GM18519 (cell line): ENCODE results near the gene NCOR1.
"Not testable (repeated sequence)": the region's sequence is repeated elsewhere in the genome, so short reads cannot be mapped to it uniquely, and the experiment has no call there.

Source experiments
- ATAC-seq: cut with Tn5 transposase; IDR thresholded peaks from one replicate; pipeline ENCODE4 v1.9.1; 2021; ENCODE audit warnings: mild to moderate bottlenecking, moderate library complexity; ENCODE audit not compliant: unreplicated experiment, low FRiP score

The NCOR1 gene

GRCh38 chr17:16215965-16216316, 607 bp upstream of the NCOR1 start:
- peak; percentile 6 for ATAC-seq

- ATAC-seq: peak; percentile 20
Observed at GRCh38 chr17:16215002-16215272, 397 bp downstream of the NCOR1 start.

DNA sequence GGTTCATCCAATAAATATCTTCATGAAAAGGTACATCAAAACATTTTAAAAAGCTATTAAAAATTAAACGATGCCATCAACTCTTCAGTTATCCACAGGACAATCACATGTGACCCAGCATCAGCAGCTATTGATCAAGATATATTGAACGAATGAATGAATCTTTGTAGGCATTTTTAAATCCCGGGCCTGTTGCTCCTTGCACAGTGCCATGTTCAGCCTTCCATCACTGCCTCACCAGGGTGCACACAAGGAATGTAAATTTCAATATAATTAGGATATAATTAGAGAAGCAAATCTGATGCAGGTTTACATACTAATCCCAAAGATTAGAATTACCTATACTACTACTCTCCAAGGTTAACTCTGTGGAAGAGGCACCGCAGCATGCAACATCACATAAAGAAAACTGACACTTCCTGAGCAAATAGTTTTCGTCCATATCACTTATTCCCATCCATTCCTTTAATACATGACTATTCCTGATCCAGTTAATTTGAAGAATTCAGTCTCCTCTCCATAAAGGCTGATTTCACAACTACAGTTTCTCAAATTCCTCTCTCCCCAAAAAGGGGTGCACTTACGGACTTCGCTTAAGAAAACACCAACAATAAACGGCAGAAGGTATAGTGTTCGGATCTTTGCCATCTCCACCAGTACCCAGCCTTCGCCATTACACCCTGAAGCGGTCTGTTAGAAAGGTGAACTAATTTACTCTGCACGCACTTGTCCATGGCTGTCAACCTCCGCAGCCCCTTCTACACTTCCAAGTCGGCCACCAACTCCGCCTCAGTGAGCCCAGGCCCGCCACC, 938 bp downstream of the NCOR1 start:
- peak; percentile 8 for ATAC-seq

- ATAC-seq: no peak
Observed at GRCh38 chr17:16212793-16213192, 2.5 kb downstream of the NCOR1 start.

- no peak for ATAC-seq
Observed at GRCh38 chr17:16211590-16211989, 3.7 kb downstream of the NCOR1 start.

GRCh38 chr17:16204763-16205162, 10.6 kb downstream of the NCOR1 start:
- not testable (repeated sequence) for ATAC-seq

DNA sequence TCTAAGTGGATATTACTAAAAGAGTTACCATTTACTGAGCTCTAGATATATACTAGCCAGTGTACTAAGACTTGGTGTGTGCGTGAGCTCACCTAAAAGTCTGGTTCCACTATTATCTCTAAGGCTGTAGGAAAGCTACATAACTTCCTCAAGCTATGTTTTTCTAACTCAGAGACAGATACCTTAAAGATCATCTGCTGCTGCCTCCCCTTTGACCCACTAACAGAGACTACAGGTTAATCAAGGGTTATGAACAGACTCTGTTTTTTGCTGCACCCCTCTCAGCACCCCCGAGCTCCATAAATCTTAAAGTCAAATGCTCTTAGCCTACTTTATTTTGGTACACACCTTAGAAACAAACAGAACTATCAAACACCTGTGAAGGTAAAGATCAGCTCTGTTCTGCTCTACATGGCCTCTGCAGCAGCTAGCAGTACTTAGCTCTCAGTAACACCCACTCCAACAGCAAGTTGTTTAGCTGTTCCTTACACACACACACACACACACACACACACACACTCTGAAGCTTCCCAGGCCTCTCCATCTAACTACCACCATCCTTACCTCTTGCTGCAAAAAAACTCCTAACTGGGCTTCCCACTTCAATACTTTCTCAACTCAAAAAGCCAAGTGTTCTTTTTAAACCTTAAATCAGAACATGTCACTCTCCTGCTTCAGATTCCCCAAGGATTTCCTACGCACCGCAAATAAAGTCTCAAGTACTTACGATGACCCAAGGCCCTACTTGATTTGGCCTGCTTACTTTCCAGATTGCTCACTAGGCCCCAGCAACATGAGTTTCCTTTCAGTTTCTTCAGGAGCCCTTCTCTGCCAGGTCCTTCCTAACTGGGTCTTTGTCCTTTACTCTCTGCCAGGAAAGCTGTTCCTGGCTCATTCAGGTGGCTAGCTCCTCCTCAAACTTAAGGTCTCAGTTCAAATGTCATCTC, 12.5 kb downstream of the NCOR1 start:
- ATAC-seq: not testable (repeated sequence)

DNA sequence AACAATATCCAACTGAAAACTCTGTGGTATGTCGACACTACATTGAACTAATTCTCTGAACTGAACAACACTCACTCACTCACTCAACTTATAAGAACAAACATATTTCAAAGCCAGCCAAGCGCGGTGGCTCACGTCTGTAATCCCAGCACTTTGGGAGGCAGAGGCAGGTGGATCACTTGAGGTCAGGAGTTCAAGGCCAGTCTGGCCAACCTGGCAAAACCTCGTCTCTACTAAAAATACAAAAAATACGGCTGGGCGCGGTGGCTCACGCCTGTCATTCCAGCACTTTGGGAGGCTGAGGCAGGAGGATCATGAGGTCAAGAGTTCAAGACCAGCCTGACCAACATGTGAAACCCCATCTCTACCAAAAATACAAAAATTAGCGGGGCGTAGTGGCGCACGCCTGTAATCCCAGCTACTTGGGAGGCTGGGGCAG, 13.6 kb downstream of the NCOR1 start:
- ATAC-seq: not testable (repeated sequence)

GRCh38 chr17:16199093-16199492, 16.2 kb downstream of the NCOR1 start:
- no peak for ATAC-seq

DNA sequence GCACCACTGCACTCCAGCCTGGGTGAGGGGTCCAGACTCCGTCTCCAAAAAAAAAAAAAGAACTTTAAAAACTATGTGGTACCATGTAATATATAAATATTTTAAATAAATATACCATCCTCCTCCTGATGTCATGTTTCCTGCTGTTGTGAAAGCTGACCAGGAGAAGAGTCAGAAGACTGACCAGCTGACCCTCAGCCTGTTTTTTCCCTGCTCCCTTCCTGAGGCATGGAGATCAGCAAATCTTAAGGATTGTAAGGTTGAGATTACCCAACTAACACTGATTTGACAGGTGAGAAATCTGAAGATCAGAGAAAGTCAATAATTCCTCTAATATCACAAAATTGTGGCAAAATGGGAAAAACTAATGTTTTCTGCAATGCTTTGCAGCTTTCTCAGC, 18.1 kb downstream of the NCOR1 start:
- no peak for ATAC-seq

DNA sequence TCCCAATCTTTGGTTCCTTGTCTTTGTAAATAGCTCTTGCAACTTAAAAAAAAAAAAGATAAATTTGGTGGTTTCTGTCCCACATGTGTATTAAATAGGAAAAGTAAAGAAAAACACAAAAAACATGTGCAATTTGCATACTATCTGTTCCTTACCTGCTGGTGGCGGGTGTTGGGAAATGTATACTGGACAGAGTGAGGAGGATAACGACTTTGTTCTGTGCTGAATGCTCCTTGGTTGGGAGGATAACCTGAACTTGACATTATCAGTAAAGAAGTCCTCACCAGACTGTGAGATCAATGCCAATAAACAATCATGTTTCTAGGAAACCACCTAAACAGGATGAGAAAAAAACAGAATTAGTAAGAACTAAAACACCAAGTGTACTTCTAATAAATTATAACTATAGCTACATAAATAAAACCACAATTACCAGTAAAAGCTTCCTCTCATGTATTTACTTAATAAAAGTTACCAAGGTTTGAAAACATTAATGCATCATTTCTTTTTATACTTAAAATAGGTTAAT, 21.0 kb downstream of the NCOR1 start:
- ATAC-seq: not testable (repeated sequence)

- no peak for ATAC-seq
Observed at GRCh38 chr17:16191604-16192003, 23.7 kb downstream of the NCOR1 start.

DNA sequence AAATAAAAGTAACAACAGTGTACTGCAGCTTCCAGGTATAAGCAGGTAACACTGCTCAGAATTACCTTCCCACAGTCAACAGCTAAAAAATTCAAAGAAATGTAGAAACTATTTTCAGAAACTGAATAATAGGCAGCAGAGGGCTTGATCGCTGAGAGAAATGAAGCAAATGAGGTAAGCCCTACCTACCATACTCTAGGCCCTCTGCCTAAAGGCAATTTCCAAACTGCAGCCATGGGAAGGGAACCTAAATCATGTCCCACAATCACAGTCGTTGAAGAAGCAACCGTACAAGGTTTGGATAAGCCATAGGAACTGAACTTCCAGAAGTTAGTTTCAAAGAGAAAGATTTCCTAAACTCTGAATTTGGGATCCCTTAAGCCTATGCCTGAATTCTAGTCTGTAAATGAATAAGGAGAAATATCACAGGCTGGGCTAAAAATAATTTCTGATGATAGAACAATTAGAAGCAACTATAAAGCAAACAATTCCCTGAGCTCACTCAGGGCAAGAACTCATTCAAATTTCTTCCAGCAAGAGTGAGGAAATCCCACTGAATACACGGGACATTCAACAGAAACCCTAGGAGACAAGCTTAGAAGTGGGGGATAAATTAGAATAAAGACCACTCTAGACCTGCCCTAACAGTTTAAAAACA, 24.5 kb downstream of the NCOR1 start:
- ATAC-seq: no peak

DNA sequence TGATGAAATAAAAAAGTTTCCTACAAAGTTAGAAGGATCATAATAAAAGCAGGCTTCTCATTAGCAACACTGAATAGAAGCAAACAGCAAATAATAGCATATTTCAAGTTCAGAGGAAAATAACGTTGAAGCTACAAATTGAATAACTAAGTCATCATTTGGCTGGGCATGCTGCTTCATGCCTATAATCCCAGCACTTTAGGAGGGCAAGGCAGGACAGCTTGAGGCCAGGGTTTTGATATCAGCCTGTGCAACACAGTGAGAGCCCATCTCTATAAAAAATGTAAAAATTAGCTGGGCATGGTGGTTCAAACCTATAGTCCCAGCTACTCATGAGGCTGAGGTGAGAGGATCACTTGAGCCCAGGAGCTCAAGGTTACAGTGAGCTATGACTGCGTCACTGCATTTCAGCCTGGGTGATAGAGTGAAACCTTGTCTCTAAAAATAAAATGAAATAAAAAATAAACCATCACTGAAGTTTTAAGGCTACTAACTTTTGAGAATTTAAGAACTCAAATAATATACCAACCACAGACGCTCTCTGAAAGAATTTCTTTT, 25.5 kb downstream of the NCOR1 start:
- no peak for ATAC-seq

DNA sequence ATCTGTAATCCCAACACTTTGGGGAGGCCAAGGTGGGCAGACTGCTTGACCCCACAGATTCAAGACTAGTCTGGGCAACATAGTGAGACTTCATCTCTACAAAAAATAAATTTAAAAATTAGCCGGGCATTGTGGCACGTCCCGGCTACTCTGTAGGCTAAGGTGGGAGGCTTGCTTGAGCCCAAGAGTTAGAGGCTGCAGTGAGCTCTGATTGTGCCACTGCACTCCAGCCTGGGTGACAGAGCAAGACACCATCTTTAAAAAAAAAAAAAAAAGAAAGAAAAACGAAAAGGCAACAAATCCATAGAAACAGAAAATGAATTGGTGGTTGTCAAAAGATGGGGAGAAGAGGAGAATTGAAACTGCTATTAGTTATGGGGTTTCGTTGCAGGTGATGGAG, 27.7 kb downstream of the NCOR1 start:
- no peak for ATAC-seq

DNA sequence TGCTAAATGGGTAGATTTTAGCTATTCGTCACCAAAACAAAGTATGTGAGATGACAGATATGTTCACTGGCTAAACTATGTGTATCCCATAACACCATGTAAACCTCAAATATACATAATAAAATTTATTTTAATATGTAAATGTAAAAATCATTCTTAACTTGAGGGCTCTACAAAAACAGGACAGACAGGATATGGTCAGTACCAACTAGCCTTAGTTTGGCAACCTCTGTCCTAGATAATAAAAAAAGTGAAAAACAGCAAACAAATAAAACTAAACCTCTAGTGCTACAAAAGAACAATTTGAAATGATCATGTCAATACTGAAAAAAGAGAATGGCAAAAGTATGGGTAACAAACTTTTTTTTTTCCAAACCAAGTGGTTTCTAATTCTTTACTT, 33.8 kb downstream of the NCOR1 start:
- ATAC-seq: no peak

DNA sequence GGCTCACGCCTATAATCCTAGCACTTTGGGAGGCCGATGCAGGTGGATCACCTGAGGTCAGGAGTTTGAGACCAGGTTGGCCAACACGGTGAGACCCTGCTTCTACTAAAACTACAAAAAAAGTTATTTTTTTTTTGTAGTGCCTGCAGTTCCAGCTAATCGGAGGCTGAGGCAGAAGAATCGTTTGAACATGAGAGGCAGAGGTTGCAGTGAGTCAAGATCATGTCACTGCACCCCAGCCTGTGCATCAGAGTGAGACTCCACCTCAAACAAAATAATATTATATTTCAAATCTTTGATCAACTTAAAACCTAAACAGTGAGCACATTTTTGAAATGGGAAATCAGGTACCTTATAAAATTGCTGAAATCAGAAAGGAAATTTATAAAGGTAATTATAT, 36.5 kb downstream of the NCOR1 start:
- ATAC-seq: no peak

- ATAC-seq: no peak
Observed at GRCh38 chr17:16171613-16172012, 43.7 kb downstream of the NCOR1 start.

DNA sequence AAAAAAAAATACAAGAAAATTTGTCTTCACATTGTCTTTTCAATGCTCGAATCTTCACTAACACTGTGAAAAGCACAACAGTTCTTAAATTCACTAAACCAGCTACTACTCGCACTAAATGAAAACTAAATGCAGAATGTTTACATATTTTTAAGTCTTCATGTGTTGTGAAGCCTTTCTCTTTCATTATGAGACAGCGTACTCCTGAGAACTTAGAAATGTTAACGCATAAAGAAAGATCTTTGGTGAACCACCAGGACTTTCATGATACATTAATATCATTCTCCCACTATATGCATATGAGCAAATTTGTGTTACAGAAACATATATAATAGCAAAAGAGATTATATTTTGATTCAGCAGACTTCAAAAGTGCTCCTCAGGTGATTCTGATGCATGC, 48.6 kb downstream of the NCOR1 start:
- ATAC-seq: not testable (repeated sequence)

DNA sequence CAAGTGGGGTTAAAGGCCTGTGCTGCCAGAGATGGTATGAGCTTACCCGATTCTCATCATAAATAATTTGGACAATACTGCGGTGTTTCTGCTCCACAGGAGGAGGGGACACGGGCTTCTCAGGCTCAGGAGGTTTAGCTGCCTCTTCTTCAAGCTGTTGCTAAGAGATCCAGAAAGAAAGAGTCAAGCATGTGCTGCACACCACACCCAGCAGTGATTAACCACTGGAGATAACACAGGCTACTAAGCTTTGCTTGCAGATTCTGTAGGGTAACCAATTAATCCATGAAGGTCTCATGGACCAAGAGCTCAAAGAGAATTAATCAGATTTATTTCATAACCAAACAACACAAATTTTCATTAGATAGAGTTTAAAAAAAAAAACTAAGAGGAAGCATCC, 56.6 kb downstream of the NCOR1 start:
- ATAC-seq: no peak

DNA sequence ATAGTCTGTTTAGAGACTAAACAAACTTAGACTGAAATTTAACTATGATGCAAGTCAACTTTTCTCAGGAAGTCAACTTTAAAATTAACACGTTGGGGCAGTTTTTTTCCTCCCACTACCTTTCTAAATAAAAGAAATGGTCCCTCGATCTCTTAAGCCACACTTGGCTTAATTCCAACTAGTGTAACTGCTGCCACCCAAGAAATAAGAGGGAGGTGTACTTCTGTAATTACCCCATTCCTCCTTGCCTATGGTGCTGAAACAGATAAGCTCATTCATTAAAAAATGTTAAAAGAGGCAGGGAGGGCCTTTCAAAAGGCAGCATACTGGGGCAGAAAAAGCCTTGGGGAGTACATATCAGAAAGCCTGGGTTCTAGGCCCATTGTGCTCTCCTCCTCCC, 59.8 kb downstream of the NCOR1 start:
- ATAC-seq: no peak
